ENCODE data around the gene FBXL7.

Gene FBXL7

GRCh38 chr5:15539951-15540350 is 40.0 kb downstream of the FBXL7 start:
- Histone ChIP-seq H2AFZ (ENCODE audit: low read depth, low read length, severe bottlenecking) (no peak overlapping the region), H3K4me2 (ENCODE audit: low read depth, low read length, poor library complexity, severe bottlenecking) (no peak overlapping the region), H4K20me1 (ENCODE audit: low read depth, low read length) (no peaks in the 10 kb centered on the region), H3K9me3 (ENCODE audit: insufficient read depth, low read length) (no peaks in the 10 kb centered on the region), H3K27me3 (ENCODE audit: low read length) (no peaks in the 10 kb centered on the region), H3K9me2 (replicated peaks; ENCODE audit: insufficient read depth, low read length) (0 out of 2 replicates have a peak, but pooled peaks cover 6% of the 10 kb centered on the region), H3K79me2 (ENCODE audit: insufficient read depth, low read length) (no peaks in the 10 kb centered on the region), H3K27ac (ENCODE audit: low read depth, low read length) (no peak overlapping the region), H3K9ac (ENCODE audit: low read length) (no peak overlapping the region), H3K36me3 (ENCODE audit: low read length) (no peaks in the 10 kb centered on the region), H3F3A (ENCODE audit: insufficient read depth) (no peaks in the 10 kb centered on the region), H3K4me3 (ENCODE audit: insufficient read depth, low read length, poor library complexity, severe bottlenecking) (no peak overlapping the region)
- TF ChIP-seq, protein P1, sequence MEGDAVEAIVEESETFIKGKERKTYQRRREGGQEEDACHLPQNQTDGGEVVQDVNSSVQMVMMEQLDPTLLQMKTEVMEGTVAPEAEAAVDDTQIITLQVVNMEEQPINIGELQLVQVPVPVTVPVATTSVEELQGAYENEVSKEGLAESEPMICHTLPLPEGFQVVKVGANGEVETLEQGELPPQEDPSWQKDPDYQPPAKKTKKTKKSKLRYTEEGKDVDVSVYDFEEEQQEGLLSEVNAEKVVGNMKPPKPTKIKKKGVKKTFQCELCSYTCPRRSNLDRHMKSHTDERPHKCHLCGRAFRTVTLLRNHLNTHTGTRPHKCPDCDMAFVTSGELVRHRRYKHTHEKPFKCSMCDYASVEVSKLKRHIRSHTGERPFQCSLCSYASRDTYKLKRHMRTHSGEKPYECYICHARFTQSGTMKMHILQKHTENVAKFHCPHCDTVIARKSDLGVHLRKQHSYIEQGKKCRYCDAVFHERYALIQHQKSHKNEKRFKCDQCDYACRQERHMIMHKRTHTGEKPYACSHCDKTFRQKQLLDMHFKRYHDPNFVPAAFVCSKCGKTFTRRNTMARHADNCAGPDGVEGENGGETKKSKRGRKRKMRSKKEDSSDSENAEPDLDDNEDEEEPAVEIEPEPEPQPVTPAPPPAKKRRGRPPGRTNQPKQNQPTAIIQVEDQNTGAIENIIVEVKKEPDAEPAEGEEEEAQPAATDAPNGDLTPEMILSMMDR (IDR thresholded peaks at IDR 0.05; ENCODE audit: insufficient read depth, low read length, poor library complexity, severe bottlenecking): no peak
- TF ChIP-seq EZH2phosphoT487 (conservative IDR thresholded peaks at IDR 0.05; ENCODE audit: low read length): no peak

- no peak overlapping the region for H3K9ac ChIP-seq (ENCODE audit: low read length)
- no peaks in the 10 kb centered on the region for H3K36me3 ChIP-seq (ENCODE audit: low read length)
- no peak overlapping the region for H3K4me3 ChIP-seq (ENCODE audit: insufficient read depth, low read length, poor library complexity, severe bottlenecking)
- no peaks in the 10 kb centered on the region for H3F3A ChIP-seq (ENCODE audit: insufficient read depth)
- no peaks in the 10 kb centered on the region for H3K9me3 ChIP-seq (ENCODE audit: insufficient read depth, low read length)
- H3K27me3 ChIP-seq (ENCODE audit: low read length): no peaks in the 10 kb centered on the region
- H3K27ac ChIP-seq (ENCODE audit: low read depth, low read length): no peak overlapping the region
- no peak for TF ChIP-seq EZH2phosphoT487 (conservative IDR thresholded peaks at IDR 0.05; ENCODE audit: low read length)
- TF ChIP-seq, protein P1 (IDR thresholded peaks at IDR 0.05; ENCODE audit: insufficient read depth, low read length, poor library complexity, severe bottlenecking): no peak
- H2AFZ ChIP-seq (ENCODE audit: low read depth, low read length, severe bottlenecking): no peak overlapping the region
- no peaks in the 10 kb centered on the region for H4K20me1 ChIP-seq (ENCODE audit: low read depth, low read length)
- no peak overlapping the region for H3K4me2 ChIP-seq (ENCODE audit: low read depth, low read length, poor library complexity, severe bottlenecking)
- H3K79me2 ChIP-seq (ENCODE audit: insufficient read depth, low read length): no peaks in the 10 kb centered on the region
- H3K9me2 ChIP-seq (replicated peaks; ENCODE audit: insufficient read depth, low read length): no peaks in the 10 kb centered on the region
Measured at GRCh38 chr5:15544039-15544438, 44.1 kb downstream of the FBXL7 start.

DNA sequence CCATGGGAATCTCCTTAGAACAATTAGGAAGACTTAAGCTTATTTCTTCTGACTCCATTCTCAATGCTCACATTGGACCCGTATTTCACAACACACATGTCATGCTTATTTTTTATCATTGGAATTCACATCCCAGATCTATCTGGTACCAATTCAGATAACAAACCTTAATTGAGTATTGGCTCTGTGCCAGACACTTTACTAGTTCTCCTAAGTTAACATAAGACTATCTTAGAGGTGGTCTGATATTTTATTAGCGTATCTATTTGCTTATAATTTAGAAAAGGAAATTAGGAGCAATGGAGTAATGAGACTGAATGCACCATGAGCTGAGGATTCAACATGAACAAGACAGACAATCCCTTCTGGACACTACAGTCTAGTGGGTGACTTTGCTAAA is 45.1 kb downstream of the FBXL7 start:
- Histone ChIP-seq H2AFZ (ENCODE audit: low read depth, low read length, severe bottlenecking) (no peak overlapping the region), H3K9me3 (ENCODE audit: insufficient read depth, low read length) (no peaks in the 10 kb centered on the region), H3K9me2 (replicated peaks; ENCODE audit: insufficient read depth, low read length) (no peaks in the 10 kb centered on the region), H3F3A (ENCODE audit: insufficient read depth) (no peaks in the 10 kb centered on the region), H3K27ac (ENCODE audit: low read depth, low read length) (no peak overlapping the region), H4K20me1 (ENCODE audit: low read depth, low read length) (no peaks in the 10 kb centered on the region), H3K36me3 (ENCODE audit: low read length) (no peaks in the 10 kb centered on the region), H3K4me3 (ENCODE audit: insufficient read depth, low read length, poor library complexity, severe bottlenecking) (no peak overlapping the region), H3K4me2 (ENCODE audit: low read depth, low read length, poor library complexity, severe bottlenecking) (no peak overlapping the region), H3K27me3 (ENCODE audit: low read length) (no peaks in the 10 kb centered on the region), H3K9ac (ENCODE audit: low read length) (no peak overlapping the region), H3K79me2 (ENCODE audit: insufficient read depth, low read length) (no peaks in the 10 kb centered on the region)
- no peak for TF ChIP-seq EZH2phosphoT487 (conservative IDR thresholded peaks at IDR 0.05; ENCODE audit: low read length)
- TF ChIP-seq, protein P1 (IDR thresholded peaks at IDR 0.05; ENCODE audit: insufficient read depth, low read length, poor library complexity, severe bottlenecking): no peak
